ENCODE results near the gene CCKAR.
A peak's percentile ranks its signal among the peaks of the same experiment; 100 is the strongest.

CCKAR gene

DNA sequence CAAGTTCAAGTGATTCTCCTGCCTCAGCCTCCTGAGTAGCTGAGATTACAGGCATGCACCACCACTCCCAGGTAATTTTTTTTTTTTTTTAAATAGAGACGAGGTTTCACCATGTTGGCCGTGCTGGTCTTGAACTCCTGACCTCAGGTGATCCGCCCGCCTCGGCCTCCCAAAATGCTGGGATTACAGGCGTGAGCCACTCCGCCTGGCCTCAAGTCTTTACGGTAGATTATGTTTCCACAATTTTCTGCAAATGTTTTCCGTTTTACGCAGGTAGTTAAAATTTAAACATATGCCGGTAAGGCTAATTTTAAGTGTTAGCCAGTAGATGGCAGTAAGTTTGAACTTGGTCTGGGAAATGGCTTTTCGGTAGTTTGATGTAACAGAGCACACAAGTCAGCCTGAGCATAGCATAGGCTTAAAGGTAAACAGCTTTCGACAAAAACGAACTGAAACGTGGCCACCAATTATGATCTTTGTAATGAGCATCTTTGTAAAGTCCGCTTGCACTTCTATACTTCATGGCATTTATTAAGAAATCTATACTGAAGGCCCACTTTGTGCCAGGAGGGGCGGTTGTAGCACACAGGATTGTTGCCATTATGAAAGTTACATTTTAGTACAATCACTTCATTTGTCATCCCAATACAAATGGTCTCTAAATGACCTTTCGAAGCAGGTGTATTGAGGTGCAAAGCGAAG lies 31.1 kb downstream of the CCKAR start:
- DNase-seq (ENCODE audit: low read depth, low spot score): peak; percentile 13
- H3K4me3 ChIP-seq (ENCODE audit: low read length): no peak overlapping the region
- H3K36me3 ChIP-seq (ENCODE audit: control insufficient read depth, insufficient read depth, low read length): no peaks in the 10 kb centered on the region
- no peaks in the 10 kb centered on the region for H3K4me1 ChIP-seq (ENCODE audit: control insufficient read depth, insufficient read depth, low read length)
- no peaks in the 10 kb centered on the region for H3K9me3 ChIP-seq (ENCODE audit: control insufficient read depth, insufficient read depth, low read length)
- no peak overlapping the region for H3K27ac ChIP-seq (ENCODE audit: low read length)
- no peaks in the 10 kb centered on the region for H3K27me3 ChIP-seq (ENCODE audit: control insufficient read depth, insufficient read depth, low read length)
- WGBS (ENCODE audit: insufficient coverage, insufficient read length): no CpG with 5 or more reads among the region's 19 CpGs

DNA sequence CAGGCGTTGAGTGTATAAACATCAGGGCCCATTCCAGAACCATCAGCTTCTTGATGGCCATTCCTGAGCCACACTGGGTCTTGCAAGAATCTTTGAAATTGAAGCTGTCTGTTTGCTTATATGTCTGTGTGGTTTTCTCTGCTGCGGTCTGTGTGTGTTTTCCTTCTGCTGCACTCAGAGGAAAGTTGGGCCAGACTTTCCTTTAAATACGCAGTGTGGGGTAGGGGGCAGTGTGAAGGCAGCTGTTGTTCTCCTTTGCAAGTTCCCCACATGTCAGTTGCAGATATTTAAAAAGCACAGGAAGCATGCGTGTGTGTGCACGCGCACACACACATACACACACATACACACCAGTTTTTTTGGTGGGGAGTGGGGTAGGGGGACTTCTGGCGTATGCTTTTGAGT lies 32.1 kb downstream of the CCKAR start:
- no peaks in the 10 kb centered on the region for H3K4me1 ChIP-seq (ENCODE audit: control insufficient read depth, insufficient read depth, low read length)
- no peaks in the 10 kb centered on the region for H3K27me3 ChIP-seq (ENCODE audit: control insufficient read depth, insufficient read depth, low read length)
- no peak for DNase-seq (ENCODE audit: low read depth, low spot score)
- no CpG with 5 or more reads among the region's 7 CpGs for WGBS (ENCODE audit: insufficient coverage, insufficient read length)
- no peak overlapping the region for H3K27ac ChIP-seq (ENCODE audit: low read length)
- no peaks in the 10 kb centered on the region for H3K9me3 ChIP-seq (ENCODE audit: control insufficient read depth, insufficient read depth, low read length)
- no peaks in the 10 kb centered on the region for H3K36me3 ChIP-seq (ENCODE audit: control insufficient read depth, insufficient read depth, low read length)
- no peak overlapping the region for H3K4me3 ChIP-seq (ENCODE audit: low read length)

DNA sequence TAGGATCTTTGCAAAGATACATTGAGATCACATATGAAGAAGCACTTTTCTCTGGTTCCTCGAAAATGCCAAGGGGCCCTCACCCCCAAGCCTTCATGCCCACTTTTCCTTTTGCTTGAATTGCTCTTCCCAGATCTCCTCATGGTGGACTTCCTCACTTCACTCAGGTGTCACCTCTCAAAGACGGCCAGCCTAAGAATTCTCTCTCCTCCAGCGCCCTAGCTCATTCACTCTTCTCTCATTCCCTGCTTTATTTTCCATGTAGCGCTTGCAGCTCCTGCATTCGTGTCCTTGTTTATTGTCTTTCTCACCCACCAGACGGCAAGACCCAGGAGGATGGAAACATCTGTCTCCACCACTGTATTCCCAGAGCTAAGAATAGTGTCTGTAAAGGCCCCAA lies 32.9 kb downstream of the CCKAR start:
- no peak overlapping the region for H3K4me3 ChIP-seq (ENCODE audit: low read length)
- H3K9me3 ChIP-seq (ENCODE audit: control insufficient read depth, insufficient read depth, low read length): no peaks in the 10 kb centered on the region
- 0 out of 2 replicates have a peak, but pooled peaks cover 2% of the 10 kb centered on the region for H3K4me1 ChIP-seq (ENCODE audit: control insufficient read depth, insufficient read depth, low read length)
- H3K27me3 ChIP-seq (ENCODE audit: control insufficient read depth, insufficient read depth, low read length): no peaks in the 10 kb centered on the region
- no peak for DNase-seq (ENCODE audit: low read depth, low spot score)
- no CpG with 5 or more reads among the region's 6 CpGs for WGBS (ENCODE audit: insufficient coverage, insufficient read length)
- H3K36me3 ChIP-seq (ENCODE audit: control insufficient read depth, insufficient read depth, low read length): no peaks in the 10 kb centered on the region
- H3K27ac ChIP-seq (ENCODE audit: low read length): no peak overlapping the region

DNA sequence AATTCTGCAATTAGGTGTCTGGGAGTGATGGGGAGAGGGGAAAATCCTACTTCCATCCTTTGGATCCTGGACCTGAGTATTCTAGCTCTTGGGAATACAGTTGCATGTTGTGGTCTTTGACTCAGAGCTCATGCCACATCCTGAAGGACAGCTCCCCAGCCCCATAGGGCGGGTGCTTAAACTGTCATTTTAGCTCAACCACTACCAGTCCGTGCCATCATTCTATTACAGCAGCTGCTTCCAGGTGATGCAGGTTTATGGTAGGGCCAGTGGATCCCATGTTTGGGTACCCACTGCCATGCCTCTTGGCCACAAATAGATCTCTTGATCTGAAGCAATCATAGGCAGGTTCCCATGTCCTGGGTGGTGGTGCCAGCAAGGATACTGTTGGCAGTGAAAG lies 34.7 kb downstream of the CCKAR start:
- Histone ChIP-seq H3K4me1 (ENCODE audit: control insufficient read depth, insufficient read depth, low read length) (0 out of 2 replicates have a peak, but pooled peaks cover 2% of the 10 kb centered on the region), H3K27ac (ENCODE audit: low read length) (no peak overlapping the region), H3K9me3 (ENCODE audit: control insufficient read depth, insufficient read depth, low read length) (no peaks in the 10 kb centered on the region), H3K27me3 (ENCODE audit: control insufficient read depth, insufficient read depth, low read length) (no peaks in the 10 kb centered on the region), H3K36me3 (ENCODE audit: control insufficient read depth, insufficient read depth, low read length) (no peaks in the 10 kb centered on the region), H3K4me3 (ENCODE audit: low read length) (no peak overlapping the region)
- WGBS (ENCODE audit: insufficient coverage, insufficient read length): no CpG with 5 or more reads among the region's 2 CpGs
- no peak for DNase-seq (ENCODE audit: low read depth, low spot score)

DNA sequence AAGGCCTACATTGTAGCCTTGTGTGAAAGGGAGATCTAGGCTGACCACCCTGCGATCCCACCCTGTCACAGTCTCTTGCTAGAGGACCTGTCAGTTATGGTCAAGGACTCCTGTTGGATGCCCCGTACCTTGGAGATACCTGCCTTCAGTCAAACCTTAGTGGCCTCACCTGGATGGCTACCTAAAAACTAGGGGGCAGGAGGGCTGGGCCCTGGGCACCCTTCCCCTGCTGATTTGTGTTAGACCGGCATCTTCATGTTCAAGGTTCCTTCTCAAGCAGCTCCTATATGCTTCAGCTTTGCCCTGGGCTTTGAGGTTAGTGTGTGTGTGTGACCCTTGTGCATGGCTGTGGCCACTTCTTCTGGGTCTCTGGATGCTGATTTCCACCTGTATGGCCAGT lies 35.3 kb downstream of the CCKAR start:
- 0 out of 2 replicates have a peak, but pooled peaks cover 2% of the 10 kb centered on the region for H3K4me1 ChIP-seq (ENCODE audit: control insufficient read depth, insufficient read depth, low read length)
- no peak overlapping the region for H3K27ac ChIP-seq (ENCODE audit: low read length)
- H3K4me3 ChIP-seq (ENCODE audit: low read length): no peak overlapping the region
- no peaks in the 10 kb centered on the region for H3K36me3 ChIP-seq (ENCODE audit: control insufficient read depth, insufficient read depth, low read length)
- WGBS (ENCODE audit: insufficient coverage, insufficient read length): no CpG with 5 or more reads among the region's 3 CpGs
- DNase-seq (ENCODE audit: low read depth, low spot score): no peak
- H3K9me3 ChIP-seq (ENCODE audit: control insufficient read depth, insufficient read depth, low read length): no peaks in the 10 kb centered on the region
- H3K27me3 ChIP-seq (ENCODE audit: control insufficient read depth, insufficient read depth, low read length): no peaks in the 10 kb centered on the region

DNA sequence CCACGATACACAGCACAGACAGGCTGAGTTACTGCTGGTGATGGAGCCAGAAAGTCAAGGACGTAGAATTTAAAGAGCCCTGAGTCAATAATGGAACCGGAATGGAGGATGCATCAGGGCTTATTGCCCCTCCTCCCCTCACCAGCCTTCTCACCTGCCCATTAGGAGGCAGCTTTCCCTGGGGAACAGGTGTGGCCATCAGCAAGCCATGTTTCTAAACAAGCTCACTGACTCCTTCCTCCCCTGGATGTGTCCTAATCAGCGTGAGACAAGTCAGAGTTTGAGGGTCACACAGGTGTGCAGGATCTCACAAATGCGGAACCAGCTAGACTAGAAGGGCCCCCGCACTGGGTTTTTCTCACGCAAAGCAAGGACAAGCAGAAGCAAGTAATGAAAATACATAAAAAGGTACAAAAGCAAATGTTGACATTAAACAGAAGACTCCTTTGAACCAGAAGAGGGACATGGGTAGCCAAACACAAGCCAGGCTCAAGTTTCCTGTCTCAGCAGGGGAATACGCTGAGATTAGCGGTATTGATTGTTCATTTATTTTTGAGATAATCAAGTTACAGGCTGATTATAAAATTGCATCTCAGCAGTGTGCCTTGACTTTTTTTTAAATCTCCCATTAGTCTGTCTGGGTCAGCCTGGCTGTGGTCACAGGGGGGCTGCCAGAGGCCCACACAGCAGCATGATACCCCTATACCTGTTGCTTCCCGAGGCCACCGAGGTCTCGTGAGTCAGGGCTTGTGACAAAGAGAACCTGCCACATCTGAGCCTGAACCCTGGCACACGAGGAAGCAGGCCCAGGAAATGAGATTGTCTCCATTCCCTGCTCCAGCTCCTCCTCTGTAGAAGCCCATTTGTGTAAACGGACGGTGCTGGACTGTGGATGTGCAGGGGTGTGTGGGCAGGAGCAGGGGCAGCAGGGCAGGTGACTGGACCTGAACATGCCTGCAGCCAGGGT lies 37.4 kb downstream of the CCKAR start:
- DNase-seq (ENCODE audit: low read depth, low spot score): no peak
- H3K27ac ChIP-seq (ENCODE audit: low read length): no peak overlapping the region
- 0 out of 2 replicates have a peak, but pooled peaks cover 2% of the 10 kb centered on the region for H3K4me1 ChIP-seq (ENCODE audit: control insufficient read depth, insufficient read depth, low read length)
- no peaks in the 10 kb centered on the region for H3K27me3 ChIP-seq (ENCODE audit: control insufficient read depth, insufficient read depth, low read length)
- no peak overlapping the region for H3K4me3 ChIP-seq (ENCODE audit: low read length)
- no peaks in the 10 kb centered on the region for H3K36me3 ChIP-seq (ENCODE audit: control insufficient read depth, insufficient read depth, low read length)
- no CpG with 5 or more reads among the region's 15 CpGs for WGBS (ENCODE audit: insufficient coverage, insufficient read length)
- H3K9me3 ChIP-seq (ENCODE audit: control insufficient read depth, insufficient read depth, low read length): no peaks in the 10 kb centered on the region; the same call in 1 of the 2 replicates

DNA sequence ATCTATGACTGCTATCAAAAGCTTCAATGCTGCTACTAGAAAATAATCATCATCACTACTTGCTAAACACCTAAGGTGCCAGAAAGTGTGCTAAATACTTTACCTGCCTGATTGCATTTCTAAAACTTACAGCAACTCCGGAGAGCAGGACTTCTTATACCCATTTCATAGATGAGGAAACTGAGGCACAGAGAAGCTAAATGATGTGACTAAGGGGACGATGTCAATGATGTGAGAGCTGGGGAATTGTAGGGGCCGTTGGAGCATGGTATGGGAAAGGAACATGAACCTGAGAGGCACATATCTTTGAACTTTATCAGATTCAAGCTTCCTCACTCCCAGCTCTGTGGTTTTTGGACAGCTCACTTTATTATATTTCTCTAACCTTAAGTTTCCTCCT lies 38.7 kb downstream of the CCKAR start:
- no peak overlapping the region for H3K27ac ChIP-seq (ENCODE audit: low read length)
- DNase-seq (ENCODE audit: low read depth, low spot score): no peak
- H3K4me3 ChIP-seq (ENCODE audit: low read length): no peak overlapping the region
- H3K36me3 ChIP-seq (ENCODE audit: control insufficient read depth, insufficient read depth, low read length): no peaks in the 10 kb centered on the region
- 0 out of 2 replicates have a peak, but pooled peaks cover 2% of the 10 kb centered on the region for H3K4me1 ChIP-seq (ENCODE audit: control insufficient read depth, insufficient read depth, low read length)
- H3K27me3 ChIP-seq (ENCODE audit: control insufficient read depth, insufficient read depth, low read length): no peaks in the 10 kb centered on the region
- H3K9me3 ChIP-seq (ENCODE audit: control insufficient read depth, insufficient read depth, low read length): no peaks in the 10 kb centered on the region; the same call in 1 of the 2 replicates
- WGBS (ENCODE audit: insufficient coverage, insufficient read length): no CpG with 5 or more reads among the region's 3 CpGs

DNA sequence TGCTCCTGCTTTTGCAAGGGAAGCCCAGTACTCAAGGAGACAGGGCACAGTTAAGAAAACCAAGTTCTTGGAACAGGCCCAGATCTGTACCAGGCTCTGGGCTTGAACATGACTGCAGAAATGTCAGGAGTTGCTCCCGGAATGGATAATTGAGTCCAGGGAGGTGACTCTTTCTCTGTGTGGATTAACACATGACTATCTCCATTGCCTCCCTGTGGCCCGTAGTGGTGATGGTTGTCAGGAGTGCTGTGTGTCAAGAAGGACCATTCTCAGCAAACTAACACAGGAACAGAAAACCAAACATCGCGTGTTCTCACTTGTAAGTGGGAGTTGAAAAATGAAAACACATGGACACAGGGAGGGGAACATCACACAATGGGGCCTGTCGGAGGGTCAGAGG lies 39.9 kb downstream of the CCKAR start:
- Histone ChIP-seq H3K4me1 (ENCODE audit: control insufficient read depth, insufficient read depth, low read length) (0 out of 2 replicates have a peak, but pooled peaks cover 2% of the 10 kb centered on the region), H3K9me3 (ENCODE audit: control insufficient read depth, insufficient read depth, low read length) (no peaks in the 10 kb centered on the region; the same call in 1 of the 2 replicates), H3K4me3 (ENCODE audit: low read length) (no peak overlapping the region), H3K27me3 (ENCODE audit: control insufficient read depth, insufficient read depth, low read length) (no peaks in the 10 kb centered on the region), H3K27ac (ENCODE audit: low read length) (no peak overlapping the region), H3K36me3 (ENCODE audit: control insufficient read depth, insufficient read depth, low read length) (no peaks in the 10 kb centered on the region)
- no CpG with 5 or more reads among the region's 5 CpGs for WGBS (ENCODE audit: insufficient coverage, insufficient read length)
- no peak for DNase-seq (ENCODE audit: low read depth, low spot score)

DNA sequence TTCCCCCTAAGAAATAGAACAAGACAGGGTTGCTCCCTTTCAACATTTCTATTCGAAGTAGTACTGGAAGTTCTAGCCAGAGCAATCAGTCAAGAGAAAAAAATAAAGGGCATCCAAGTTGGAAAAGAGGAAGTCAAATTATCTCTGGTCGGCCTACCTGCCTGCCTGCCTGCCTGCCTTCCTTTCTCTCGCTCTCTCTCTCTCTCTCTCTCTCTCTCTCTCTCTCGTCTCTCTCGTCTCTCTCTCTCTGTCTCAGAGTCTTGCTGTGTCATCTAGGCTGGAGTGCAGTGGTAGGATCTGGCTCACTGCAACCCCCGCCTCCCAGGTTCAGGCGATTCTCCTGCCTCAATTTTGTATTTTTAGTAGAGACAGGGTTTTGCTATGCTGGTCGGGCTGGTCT lies 42.9 kb downstream of the CCKAR start:
- Histone ChIP-seq H3K27me3 (ENCODE audit: control insufficient read depth, insufficient read depth, low read length) (no peaks in the 10 kb centered on the region), H3K4me3 (ENCODE audit: low read length) (no peak overlapping the region), H3K36me3 (ENCODE audit: control insufficient read depth, insufficient read depth, low read length) (no peaks in the 10 kb centered on the region), H3K4me1 (ENCODE audit: control insufficient read depth, insufficient read depth, low read length) (no peaks in the 10 kb centered on the region), H3K27ac (ENCODE audit: low read length) (no peak overlapping the region), H3K9me3 (ENCODE audit: control insufficient read depth, insufficient read depth, low read length) (no peaks in the 10 kb centered on the region; the same call in 1 of the 2 replicates)
- no peak for DNase-seq (ENCODE audit: low read depth, low spot score)
- no CpG with 5 or more reads among the region's 8 CpGs for WGBS (ENCODE audit: insufficient coverage, insufficient read length)

DNA sequence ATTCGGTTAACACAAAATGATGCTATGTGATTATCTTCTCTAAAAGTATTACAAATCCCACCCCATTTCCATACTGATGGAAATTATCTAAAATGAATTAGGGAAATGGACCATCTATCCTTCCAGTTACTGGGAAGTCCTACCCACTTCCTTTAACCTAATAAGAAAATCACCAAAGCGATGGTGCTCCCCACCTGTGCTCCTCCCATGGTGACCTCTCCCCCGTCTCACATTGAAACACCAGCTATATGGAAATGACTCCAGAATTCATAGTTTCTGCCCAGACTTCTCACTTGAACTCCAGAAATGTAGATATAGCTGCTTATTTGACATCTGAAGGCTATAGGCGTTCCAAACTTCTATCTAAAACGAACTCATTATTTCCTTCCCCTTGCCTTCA lies 48.5 kb downstream of the CCKAR start:
- peaks cover 2% of the 10 kb centered on the region; the same call in 1 of the 2 replicates for H3K9me3 ChIP-seq (ENCODE audit: control insufficient read depth, insufficient read depth, low read length)
- DNase-seq (ENCODE audit: low read depth, low spot score): no peak
- no peak overlapping the region for H3K27ac ChIP-seq (ENCODE audit: low read length)
- H3K27me3 ChIP-seq (ENCODE audit: control insufficient read depth, insufficient read depth, low read length): no peaks in the 10 kb centered on the region
- no peak overlapping the region for H3K4me3 ChIP-seq (ENCODE audit: low read length)
- peaks cover 7% of the 10 kb centered on the region; the same call in 1 of the 2 replicates for H3K36me3 ChIP-seq (ENCODE audit: control insufficient read depth, insufficient read depth, low read length)
- WGBS (ENCODE audit: insufficient coverage, insufficient read length): no CpG with 5 or more reads among the region's 5 CpGs
- H3K4me1 ChIP-seq (ENCODE audit: control insufficient read depth, insufficient read depth, low read length): no peaks in the 10 kb centered on the region
